Gastroesophageal sphincter (tissue), 3 donors: ENCODE results near the gene ZNF576.

Experiments used
- CTCF ChIP-seq, 4 experiments: fragments of 200-600 bp in 2 of 4; fragments of 450-650 bp in 2 of 4; sonication (generic) in 1 of 4; IDR thresholded peaks; one replicate each; pipeline ENCODE4 v1.5.1; 2017 to 2019; ENCODE audit warnings: antibody characterized with exemption in 4 of 4, mild to moderate bottlenecking in 2 of 4, moderate library complexity in 2 of 4
- EP300 ChIP-seq: sonication (generic); formaldehyde crosslinking; IDR thresholded peaks from one replicate; pipeline ENCODE4 v1.6.1; 2017; ENCODE audit warnings: antibody characterized with exemption, mild to moderate bottlenecking
- POLR2A ChIP-seq, 2 donors: fragments of 450-650 bp; IDR thresholded peaks; one replicate each; pipeline ENCODE4 v1.6.1; 2017; ENCODE audit warnings: antibody characterized with exemption in 2 of 2, mild to moderate bottlenecking in 2 of 2, moderate library complexity in 1 of 2

- no peak for TF ChIP-seq CTCF (IDR thresholded peaks at IDR 0.05)
- no peak for TF ChIP-seq POLR2A (IDR thresholded peaks at IDR 0.05)
- TF ChIP-seq EP300: no peak
Observed at GRCh38 chr19:43586346-43586745, 10.0 kb upstream of the ZNF576 start.
